Measurements from ENCODE around the gene EPN2. TPM values are rescaled to one million over a fixed set of nuclear protein-coding genes. Genes with fewer than 3 reads are reported as not detected.

EPN2 gene
- total RNA-seq, 1 experiment from 2014 or later = 57.8 TPM

DNA sequence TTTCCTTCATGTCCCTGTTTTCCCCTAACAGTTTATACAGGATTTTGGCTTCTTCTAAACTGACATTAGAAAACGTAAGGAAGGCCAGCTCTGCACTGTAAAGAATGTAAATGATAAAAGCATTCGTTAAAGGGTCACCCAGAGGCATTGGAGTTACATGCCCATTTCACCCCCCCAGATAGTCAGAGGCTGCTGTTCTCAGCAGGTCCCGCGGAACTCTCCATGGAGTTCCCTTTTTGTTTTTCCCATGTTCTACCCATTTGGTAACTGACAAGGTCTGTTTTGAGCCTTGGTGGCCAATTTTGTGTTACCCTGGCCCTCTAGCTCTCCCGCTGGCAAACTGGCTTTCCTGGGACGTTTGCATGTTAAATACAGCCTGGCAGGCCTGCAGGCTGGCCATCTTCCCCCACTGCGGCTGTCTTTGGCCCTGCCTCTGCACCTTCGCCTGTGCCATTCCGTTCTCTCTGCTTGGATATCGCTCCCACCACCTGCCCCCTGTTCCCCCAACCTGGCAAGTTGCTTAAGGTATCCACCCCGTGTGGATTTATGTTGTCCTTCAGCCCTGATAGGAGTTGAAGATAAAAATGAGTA is 49.7 kb downstream of the EPN2 start:
- peaks cover 57% of the 10 kb centered on the region in 2 experiments for H3K4me1 Mint-ChIP-seq
- peak overlapping the region in 2 of 3 experiments; percentile 4 to 42; a peak in 3 of 7 replicates for H3K27ac Mint-ChIP-seq
- Histone ChIP-seq H3K23me2 (ENCODE audit: insufficient read length, low read depth, low read length, poor library complexity, severe bottlenecking) (no peaks in the 10 kb centered on the region), H3K14ac (ENCODE audit: insufficient read depth, low read length) (no peak overlapping the region), H4K20me1 (ENCODE audit: control insufficient read depth, insufficient read depth, insufficient read length) (peaks cover 3% of the 10 kb centered on the region), H3K27me3 (ENCODE audit: insufficient read depth, low read length) (no peaks in the 10 kb centered on the region), H3K56ac (ENCODE audit: insufficient read length, low read depth, low read length) (no peak overlapping the region), H3K9me3 (ENCODE audit: control insufficient read depth, low read depth, low read length) (no peaks in the 10 kb centered on the region), H2BK12ac (ENCODE audit: insufficient read length, low read depth, low read length) (no peak overlapping the region), H2AK5ac (ENCODE audit: insufficient read length, low read length) (no peak overlapping the region), H3K18ac (ENCODE audit: insufficient read length, low read depth, low read length) (no peak overlapping the region), H2BK120ac (ENCODE audit: low read depth, low read length, poor library complexity, severe bottlenecking) (no peak overlapping the region), H3K4me2 (ENCODE audit: insufficient read depth, insufficient read length, low read length) (no peak overlapping the region), H3T11ph (ENCODE audit: low read length) (no peak overlapping the region), H4K5ac (ENCODE audit: insufficient read length, low read depth, low read length) (no peak overlapping the region), H3K79me1 (ENCODE audit: insufficient read depth, low read depth, low read length, poor library complexity, severe bottlenecking) (peaks cover 3% of the 10 kb centered on the region), H2AFZ (ENCODE audit: low read length) (no peak overlapping the region), H3K79me2 (ENCODE audit: insufficient read depth, low read length) (no peaks in the 10 kb centered on the region), H2BK20ac (ENCODE audit: low read depth, low read length, poor library complexity, severe bottlenecking) (no peak overlapping the region), H3K9ac (ENCODE audit: extremely low read depth, insufficient read length, low read length) (no peak overlapping the region), H3K27ac (ENCODE audit: insufficient read length, low read depth, low read length) (no peak overlapping the region), H3K4me1 (ENCODE audit: insufficient read depth, low read length) (peaks cover 5% of the 10 kb centered on the region), H3K23ac (ENCODE audit: insufficient read length, low read depth, low read length) (no peak overlapping the region), H2BK15ac (ENCODE audit: low read depth, low read length) (no peak overlapping the region; the same call in 1 of the 2 replicates), H2BK5ac (ENCODE audit: insufficient read length, low read length) (no peak overlapping the region), H4K91ac (ENCODE audit: insufficient read length, low read depth, low read length) (no peak overlapping the region), H3K4ac (ENCODE audit: low read depth, low read length) (no peak overlapping the region), H4K8ac (replicated peaks; ENCODE audit: insufficient read length, low read depth, low read length) (no peak overlapping the region)
- WGBS (ENCODE audit: extremely low coverage, insufficient read length, low lambda C conversion rate) = no CpG with 5 or more reads among the region's 11 CpGs
- H3K36me3 Mint-ChIP-seq (ENCODE audit: insufficient read depth in 1 of 3, low read depth in 3 of 3) = peaks cover 21 to 36% (median 30%) of the 10 kb centered on the region in 3 experiments; a peak in 6 of 7 replicates
- H3K4me3 Mint-ChIP-seq = no peak overlapping the region; a peak in 1 of 5 replicates
- H3K27me3 Mint-ChIP-seq (ENCODE audit: low read depth) = no peaks in the 10 kb centered on the region
- DNase-seq = no peak
- H3K9me3 Mint-ChIP-seq = no peaks in the 10 kb centered on the region
- TF ChIP-seq, protein P1, sequence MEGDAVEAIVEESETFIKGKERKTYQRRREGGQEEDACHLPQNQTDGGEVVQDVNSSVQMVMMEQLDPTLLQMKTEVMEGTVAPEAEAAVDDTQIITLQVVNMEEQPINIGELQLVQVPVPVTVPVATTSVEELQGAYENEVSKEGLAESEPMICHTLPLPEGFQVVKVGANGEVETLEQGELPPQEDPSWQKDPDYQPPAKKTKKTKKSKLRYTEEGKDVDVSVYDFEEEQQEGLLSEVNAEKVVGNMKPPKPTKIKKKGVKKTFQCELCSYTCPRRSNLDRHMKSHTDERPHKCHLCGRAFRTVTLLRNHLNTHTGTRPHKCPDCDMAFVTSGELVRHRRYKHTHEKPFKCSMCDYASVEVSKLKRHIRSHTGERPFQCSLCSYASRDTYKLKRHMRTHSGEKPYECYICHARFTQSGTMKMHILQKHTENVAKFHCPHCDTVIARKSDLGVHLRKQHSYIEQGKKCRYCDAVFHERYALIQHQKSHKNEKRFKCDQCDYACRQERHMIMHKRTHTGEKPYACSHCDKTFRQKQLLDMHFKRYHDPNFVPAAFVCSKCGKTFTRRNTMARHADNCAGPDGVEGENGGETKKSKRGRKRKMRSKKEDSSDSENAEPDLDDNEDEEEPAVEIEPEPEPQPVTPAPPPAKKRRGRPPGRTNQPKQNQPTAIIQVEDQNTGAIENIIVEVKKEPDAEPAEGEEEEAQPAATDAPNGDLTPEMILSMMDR (conservative IDR thresholded peaks at IDR 0.05) = no peak

All from H9 (cell line).